NCI-H82 treated with DMSO at 0.1 percent for 48 hours (cell line): ENCODE results near the gene ZNF69.

Source experiments
- DNase-seq: peaks from one replicate; lab custom pipeline; 2025; ENCODE audit not compliant: unreplicated experiment; lab: John Stamatoyannopoulos, UW

ZNF69 gene

DNA sequence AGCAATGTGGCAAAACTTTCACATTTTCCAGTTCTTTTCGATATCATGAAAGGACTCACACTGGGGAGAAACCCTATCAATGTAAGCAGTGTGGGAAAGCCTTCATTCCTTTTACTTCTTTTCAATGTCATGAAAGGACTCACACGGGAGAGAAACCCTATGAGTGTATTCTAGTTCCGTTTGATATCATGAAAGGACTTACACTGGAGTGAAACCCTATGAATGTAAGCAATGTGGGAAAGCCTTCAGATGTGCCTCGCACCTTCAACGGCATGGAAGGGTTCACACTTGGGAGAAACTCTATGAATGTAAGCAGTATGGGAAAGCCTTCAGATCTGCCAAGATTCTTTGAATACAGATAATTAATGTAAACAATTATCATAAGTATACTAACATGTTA is 62.7 kb downstream of the ZNF69 start:
- DNase-seq: no peak
